SK-N-SH (cell line): Measurements from ENCODE around the gene HSD3B2. TPM values are rescaled to one million over a fixed set of nuclear protein-coding genes. Genes with fewer than 3 reads are reported as not detected.

Source experiments
- CTCF ChIA-PET: fragments of 300-600, 350-600 bp; formaldehyde crosslinking; extraction: SDS; loops from one replicate; lab custom pipeline; 2021; lab: Yijun Ruan, JAX
- POLR2A ChIA-PET: fragments of 350-600 bp; sonication (Branson Sonifier 250); formaldehyde crosslinking; extraction: SDS; loops from one replicate; lab custom pipeline; 2020; ENCODE audit warnings: antibody characterized with exemption, inconsistent platforms; lab: Yijun Ruan, JAX
- DNase-seq: peaks from one replicate; pipeline ENCODE4 v3.0.0; 2012
- H2AFZ ChIP-seq: fragments of 200-600 bp; sonication (generic); 2 replicates; pipeline ENCODE4 v1.8.1; 2016; ENCODE audit warnings: antibody characterized with exemption, mild to moderate bottlenecking, low read depth
- H3F3A ChIP-seq: fragments of 200-600 bp; sonication (generic); replicated peaks from 2 replicates; pipeline ENCODE3; 2016; ENCODE audit warnings: antibody characterized with exemption, mild to moderate bottlenecking; ENCODE audit not compliant: insufficient read depth
- H3K27ac ChIP-seq, 2 experiments: fragments of 200-500 bp in 1 of 2; fragments of 200-600 bp in 1 of 2; sonication (Bioruptor generic) in 1 of 2; sonication (generic), shearing (Covaris generic) in 1 of 2; 2 replicates each; pipeline versions ENCODE4 v1.5.1 to v1.6.1; 2014 to 2016; ENCODE audit warnings: low read depth in 2 of 2, inconsistent platforms in 1 of 2, low read length in 1 of 2, mild to moderate bottlenecking in 1 of 2, mixed read lengths in 1 of 2
- H3K27me3 ChIP-seq: fragments of 200-600 bp; sonication (generic), shearing (Covaris generic); 2 replicates; pipeline ENCODE4 v1.6.1; 2016; ENCODE audit warnings: mixed run types; ENCODE audit not compliant: insufficient read depth
- H3K36me3 ChIP-seq, 2 experiments: fragments of 200-500 bp in 1 of 2; fragments of 200-600 bp in 1 of 2; sonication (Bioruptor generic) in 1 of 2; sonication (generic) in 1 of 2; replicated peaks in 1 of 2; 2 replicates each; pipeline versions ENCODE3 to v1.5.1; 2014 to 2016; ENCODE audit warnings: low read length in 1 of 2, mild to moderate bottlenecking in 1 of 2; ENCODE audit not compliant: insufficient read depth in 2 of 2, control insufficient read depth in 1 of 2
- H3K4me1 ChIP-seq, 2 experiments: fragments of 200-500 bp in 1 of 2; fragments of 200-600 bp in 1 of 2; sonication (Bioruptor generic) in 1 of 2; sonication (generic), shearing (Covaris generic) in 1 of 2; 2 replicates each; pipeline versions ENCODE4 v1.5.1 to v1.6.1; 2014 to 2016; ENCODE audit warnings: low read depth in 1 of 2, low read length in 1 of 2, mixed run types in 1 of 2; ENCODE audit not compliant: insufficient read depth in 2 of 2, control insufficient read depth in 1 of 2
- H3K4me2 ChIP-seq: fragments of 200-600 bp; sonication (generic), shearing (Covaris generic); 2 replicates; pipeline ENCODE4 v1.6.1; 2017; ENCODE audit warnings: mixed run types
- H3K4me3 ChIP-seq, 2 experiments: fragments of 200-500 bp in 1 of 2; fragments of 200-600 bp in 1 of 2; sonication (Bioruptor generic) in 1 of 2; sonication (generic), shearing (Covaris generic) in 1 of 2; 2 replicates each; pipeline versions ENCODE4 v1.5.1 to v1.8.1; 2014 to 2016; ENCODE audit warnings: low read depth in 2 of 2, inconsistent platforms in 1 of 2, low read length in 1 of 2, mild to moderate bottlenecking in 1 of 2, mixed read lengths in 1 of 2, moderate library complexity in 1 of 2
- H3K79me2 ChIP-seq: fragments of 200-600 bp; sonication (generic); 2 replicates; pipeline ENCODE4 v1.8.1; 2017; ENCODE audit warnings: mild to moderate bottlenecking; ENCODE audit not compliant: insufficient read depth
- H3K9ac ChIP-seq: fragments of 200-600 bp; sonication (generic); 2 replicates; pipeline ENCODE4 v1.6.1; 2017; ENCODE audit warnings: mixed run types
- H3K9me2 ChIP-seq: fragments of 200-600 bp; sonication (generic); 2 replicates; pipeline ENCODE4 v1.6.1; 2017; ENCODE audit warnings: mixed run types
- H3K9me3 ChIP-seq: fragments of 200-600 bp; sonication (generic); 2 replicates; pipeline ENCODE4 v1.6.1; 2017; ENCODE audit warnings: mixed run types, mild to moderate bottlenecking, moderate library complexity
- H4K20me1 ChIP-seq: fragments of 200-600 bp; sonication (generic); 2 replicates; pipeline ENCODE4 v1.6.1; 2017; ENCODE audit warnings: mild to moderate bottlenecking, mixed run types; ENCODE audit not compliant: insufficient read depth
- CHD2 ChIP-seq: fragments of 150-350 bp; IDR thresholded peaks from 2 replicates; pipeline ENCODE4 v1.6.1; 2018; ENCODE audit warnings: low read length; ENCODE audit not compliant: partially characterized antibody
- ELF1 ChIP-seq: IDR thresholded peaks from 2 replicates; pipeline ENCODE4 v1.4.0; 2012
- EP300 ChIP-seq, 2 experiments: IDR thresholded peaks; 2 replicates each; pipeline versions ENCODE4 v1.4.0 to v1.6.1; 2012; ENCODE audit warnings: borderline replicate concordance in 1 of 2, low read depth in 1 of 2, low read length in 1 of 2
- EZH2phosphoT487 ChIP-seq: fragments of 200-600 bp; sonication (generic); IDR thresholded peaks from 2 replicates; pipeline ENCODE4 v1.6.1; 2017; ENCODE audit warnings: low read depth, mixed run types, mild to moderate bottlenecking, antibody characterized with exemption, moderate library complexity, borderline replicate concordance
- FOXJ3 ChIP-seq: sonication (generic); formaldehyde crosslinking; IDR thresholded peaks from 2 replicates; pipeline ENCODE4 v1.5.1; 2020; ENCODE audit warnings: mild to moderate bottlenecking, missing genetic modification reagents
- FOXM1 ChIP-seq: IDR thresholded peaks from 2 replicates; pipeline ENCODE4 v1.4.0; 2012; ENCODE audit warnings: low read depth, mild to moderate bottlenecking
- JUND ChIP-seq: IDR thresholded peaks from 2 replicates; pipeline ENCODE4 v1.4.0; 2012
- MEF2A ChIP-seq: IDR thresholded peaks from 2 replicates; pipeline ENCODE4 v1.4.0; 2012; ENCODE audit warnings: low read depth, borderline replicate concordance
- MXI1 ChIP-seq: IDR thresholded peaks from 2 replicates; pipeline ENCODE4 v1.6.1; 2012; ENCODE audit warnings: mild to moderate bottlenecking, low read depth, low read length, improper control_type of control experiment
- NRF1 ChIP-seq: IDR thresholded peaks from 2 replicates; pipeline ENCODE4 v1.6.1; 2012; ENCODE audit warnings: low read depth, mild to moderate bottlenecking, low read length
- POLR2AphosphoS5 ChIP-seq: IDR thresholded peaks from 2 replicates; pipeline ENCODE4 v1.6.1; 2012; ENCODE audit warnings: low read depth, low read length
- RAD21 ChIP-seq: IDR thresholded peaks from 2 replicates; pipeline ENCODE4 v1.6.1; 2012; ENCODE audit warnings: mild to moderate bottlenecking, low read length
- SIN3A ChIP-seq: IDR thresholded peaks from 2 replicates; pipeline ENCODE4 v1.6.1; 2012; ENCODE audit warnings: low read depth, mild to moderate bottlenecking, low read length, moderate library complexity, borderline replicate concordance
- SMC3 ChIP-seq: IDR thresholded peaks from 2 replicates; pipeline ENCODE4 v1.6.1; 2012; ENCODE audit warnings: low read depth, low read length, improper control_type of control experiment
- TCF12 ChIP-seq: IDR thresholded peaks from 2 replicates; pipeline ENCODE4 v1.4.0; 2012
- TEAD4 ChIP-seq: IDR thresholded peaks from 2 replicates; pipeline ENCODE4 v1.4.0; 2012; ENCODE audit warnings: mild to moderate bottlenecking, borderline replicate concordance; ENCODE audit not compliant: insufficient read depth
- YY1 ChIP-seq: IDR thresholded peaks from 2 replicates; pipeline ENCODE4 v1.4.0; 2012; ENCODE audit warnings: low read depth, mild to moderate bottlenecking
- WGBS: methylation state at CpG from one replicate; pipeline ENCODE4 v1.1.6; 2017; ENCODE audit warnings: low lambda C conversion rate; 5-methylcytosine and 5-hydroxymethylcytosine counted together
- polyA plus RNA-seq, 3 experiments: library from polyadenylated mRNA; depleted of rRNA; stranded (reverse); fragments of >200 nt; gene quantifications; 2 replicates each; pipeline ENCODE4 v1.2.3, GENCODE V29; 2012
- TF ChIP-seq, protein P1 (sequence below): IDR thresholded peaks from 2 replicates; pipeline ENCODE4 v1.4.0; 2012; ENCODE audit warnings: low read depth, borderline replicate concordance
- TF ChIP-seq, protein P2 (sequence below): IDR thresholded peaks from 2 replicates; pipeline ENCODE4 v1.4.0; 2012; ENCODE audit warnings: low read depth
- TF ChIP-seq, protein P3 (sequence below): fragments of 150-350 bp; IDR thresholded peaks from 2 replicates; pipeline ENCODE4 v1.6.1; 2017; ENCODE audit warnings: antibody characterized with exemption, low read length, low read depth, borderline replicate concordance
- TF ChIP-seq, protein P4 (sequence below): IDR thresholded peaks from 2 replicates; pipeline ENCODE4 v1.4.0; 2012; ENCODE audit warnings: low read depth, borderline replicate concordance
- TF ChIP-seq, protein P5 (sequence below): fragments of 150-350 bp; IDR thresholded peaks from 2 replicates; pipeline ENCODE4 v1.6.1; 2016; ENCODE audit warnings: mild to moderate bottlenecking, low read depth, low read length

Gene HSD3B2
- polyA plus RNA-seq, 1 of the 3 experiments (the other 2 are of a cell fraction): not detected

DNA sequence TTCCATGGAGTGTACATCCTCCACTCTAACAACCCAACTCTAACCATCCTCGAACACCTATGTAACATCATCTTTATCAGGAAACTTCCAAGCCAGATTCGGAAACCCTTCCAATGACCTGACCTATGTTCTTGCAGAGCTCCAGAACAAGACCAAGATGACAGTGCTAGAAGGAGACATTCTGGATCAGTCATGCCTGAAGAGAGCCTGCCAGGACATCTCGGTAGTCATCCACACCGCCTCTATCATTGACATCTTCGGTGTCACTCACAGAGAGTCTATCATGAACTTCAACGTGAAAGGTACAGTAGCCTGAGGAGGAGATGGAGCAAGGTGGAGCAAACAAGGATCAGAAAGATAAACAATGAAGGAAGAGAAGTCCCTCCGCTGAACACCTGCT lies 56.0 kb downstream of the HSD3B2 start:
- H3K9ac ChIP-seq: no peak overlapping the region
- no peaks in the 10 kb centered on the region for H3F3A ChIP-seq
- H2AFZ ChIP-seq: no peak overlapping the region
- TF ChIP-seq, protein P1, sequence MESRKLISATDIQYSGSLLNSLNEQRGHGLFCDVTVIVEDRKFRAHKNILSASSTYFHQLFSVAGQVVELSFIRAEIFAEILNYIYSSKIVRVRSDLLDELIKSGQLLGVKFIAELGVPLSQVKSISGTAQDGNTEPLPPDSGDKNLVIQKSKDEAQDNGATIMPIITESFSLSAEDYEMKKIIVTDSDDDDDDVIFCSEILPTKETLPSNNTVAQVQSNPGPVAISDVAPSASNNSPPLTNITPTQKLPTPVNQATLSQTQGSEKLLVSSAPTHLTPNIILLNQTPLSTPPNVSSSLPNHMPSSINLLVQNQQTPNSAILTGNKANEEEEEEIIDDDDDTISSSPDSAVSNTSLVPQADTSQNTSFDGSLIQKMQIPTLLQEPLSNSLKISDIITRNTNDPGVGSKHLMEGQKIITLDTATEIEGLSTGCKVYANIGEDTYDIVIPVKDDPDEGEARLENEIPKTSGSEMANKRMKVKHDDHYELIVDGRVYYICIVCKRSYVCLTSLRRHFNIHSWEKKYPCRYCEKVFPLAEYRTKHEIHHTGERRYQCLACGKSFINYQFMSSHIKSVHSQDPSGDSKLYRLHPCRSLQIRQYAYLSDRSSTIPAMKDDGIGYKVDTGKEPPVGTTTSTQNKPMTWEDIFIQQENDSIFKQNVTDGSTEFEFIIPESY: no peak
- TF ChIP-seq ELF1 (no peak), FOXM1 (no peak), CHD2 (no peak), NRF1 (no peak), SMC3 (no peak), EZH2phosphoT487 (no peak), FOXJ3 (no peak), EP300 (IDR thresholded peaks at IDR 0.05; ENCODE audit: borderline replicate concordance in 1 of 2, low read depth in 1 of 2, low read length in 1 of 2) (no peak), JUND (no peak), POLR2AphosphoS5 (no peak), MXI1 (no peak), RAD21 (no peak), SIN3A (no peak), YY1 (no peak), TEAD4 (no peak)
- TF ChIP-seq, protein P2, sequence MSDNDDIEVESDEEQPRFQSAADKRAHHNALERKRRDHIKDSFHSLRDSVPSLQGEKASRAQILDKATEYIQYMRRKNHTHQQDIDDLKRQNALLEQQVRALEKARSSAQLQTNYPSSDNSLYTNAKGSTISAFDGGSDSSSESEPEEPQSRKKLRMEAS: no peak
- H3K9me2 ChIP-seq: no peaks in the 10 kb centered on the region
- WGBS: 1% methylated on average over 7 of the region's 7 CpGs
- no peaks in the 10 kb centered on the region for H3K79me2 ChIP-seq
- ChIA-PET CTCF (no interaction called here), POLR2A (no interaction called here)
- peaks cover 38% of the 10 kb centered on the region; the same call in 1 of the 2 replicates for H3K27me3 ChIP-seq
- no peaks in the 10 kb centered on the region for H3K36me3 ChIP-seq
- no peak overlapping the region for H3K4me2 ChIP-seq
- H3K27ac ChIP-seq: no peak overlapping the region
- H3K9me3 ChIP-seq: no peaks in the 10 kb centered on the region
- DNase-seq: no peak
- H3K4me3 ChIP-seq: no peak overlapping the region
- H3K4me1 ChIP-seq: no peaks in the 10 kb centered on the region
- H4K20me1 ChIP-seq: no peaks in the 10 kb centered on the region

DNA sequence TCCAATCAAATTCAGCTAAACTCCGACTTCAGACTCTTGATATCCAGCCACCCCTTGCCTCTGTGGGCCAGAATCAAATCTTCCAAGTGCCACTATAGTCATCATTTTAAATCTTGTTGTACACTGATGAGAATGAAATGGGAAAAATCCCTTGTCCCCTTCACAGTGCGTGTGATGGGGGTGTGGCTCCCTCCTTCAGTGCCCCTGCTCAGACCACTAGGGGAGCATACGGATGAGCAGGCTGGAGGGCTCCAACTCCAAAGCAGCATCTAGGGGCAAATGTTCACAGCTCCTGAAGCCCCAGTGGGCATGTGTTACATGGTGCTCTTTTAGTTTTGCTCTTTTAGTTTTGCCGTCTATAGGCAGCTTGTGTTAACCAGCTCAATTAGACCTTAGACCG lies 56.6 kb downstream of the HSD3B2 start:
- Histone ChIP-seq H2AFZ (no peak overlapping the region), H3F3A (no peaks in the 10 kb centered on the region), H3K9ac (no peak overlapping the region), H3K36me3 (no peaks in the 10 kb centered on the region), H3K9me2 (no peaks in the 10 kb centered on the region), H4K20me1 (no peaks in the 10 kb centered on the region), H3K79me2 (no peaks in the 10 kb centered on the region), H3K4me1 (no peaks in the 10 kb centered on the region), H3K4me3 (no peak overlapping the region), H3K4me2 (no peak overlapping the region), H3K9me3 (no peaks in the 10 kb centered on the region), H3K27ac (no peak overlapping the region), H3K27me3 (peaks cover 36% of the 10 kb centered on the region; the same call in 1 of the 2 replicates)
- ChIA-PET POLR2A (no interaction called here), CTCF (no interaction called here)
- 11% methylated on average over 5 of the region's 5 CpGs for WGBS
- DNase-seq: no peak
- TF ChIP-seq, protein P3, sequence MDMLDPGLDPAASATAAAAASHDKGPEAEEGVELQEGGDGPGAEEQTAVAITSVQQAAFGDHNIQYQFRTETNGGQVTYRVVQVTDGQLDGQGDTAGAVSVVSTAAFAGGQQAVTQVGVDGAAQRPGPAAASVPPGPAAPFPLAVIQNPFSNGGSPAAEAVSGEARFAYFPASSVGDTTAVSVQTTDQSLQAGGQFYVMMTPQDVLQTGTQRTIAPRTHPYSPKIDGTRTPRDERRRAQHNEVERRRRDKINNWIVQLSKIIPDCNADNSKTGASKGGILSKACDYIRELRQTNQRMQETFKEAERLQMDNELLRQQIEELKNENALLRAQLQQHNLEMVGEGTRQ: no peak
- TF ChIP-seq, protein P1: no peak
- TF ChIP-seq, protein P4, sequence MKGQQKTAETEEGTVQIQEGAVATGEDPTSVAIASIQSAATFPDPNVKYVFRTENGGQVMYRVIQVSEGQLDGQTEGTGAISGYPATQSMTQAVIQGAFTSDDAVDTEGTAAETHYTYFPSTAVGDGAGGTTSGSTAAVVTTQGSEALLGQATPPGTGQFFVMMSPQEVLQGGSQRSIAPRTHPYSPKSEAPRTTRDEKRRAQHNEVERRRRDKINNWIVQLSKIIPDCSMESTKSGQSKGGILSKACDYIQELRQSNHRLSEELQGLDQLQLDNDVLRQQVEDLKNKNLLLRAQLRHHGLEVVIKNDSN: no peak
- TF ChIP-seq, protein P5, sequence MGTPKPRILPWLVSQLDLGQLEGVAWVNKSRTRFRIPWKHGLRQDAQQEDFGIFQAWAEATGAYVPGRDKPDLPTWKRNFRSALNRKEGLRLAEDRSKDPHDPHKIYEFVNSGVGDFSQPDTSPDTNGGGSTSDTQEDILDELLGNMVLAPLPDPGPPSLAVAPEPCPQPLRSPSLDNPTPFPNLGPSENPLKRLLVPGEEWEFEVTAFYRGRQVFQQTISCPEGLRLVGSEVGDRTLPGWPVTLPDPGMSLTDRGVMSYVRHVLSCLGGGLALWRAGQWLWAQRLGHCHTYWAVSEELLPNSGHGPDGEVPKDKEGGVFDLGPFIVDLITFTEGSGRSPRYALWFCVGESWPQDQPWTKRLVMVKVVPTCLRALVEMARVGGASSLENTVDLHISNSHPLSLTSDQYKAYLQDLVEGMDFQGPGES: no peak
- no peak for TF ChIP-seq TEAD4
- no peak for TF ChIP-seq JUND
- TF ChIP-seq POLR2AphosphoS5: no peak
- no peak for TF ChIP-seq MEF2A
- TF ChIP-seq FOXJ3: no peak
- TF ChIP-seq MXI1: no peak
- TF ChIP-seq TCF12: no peak
